Measurements from ENCODE around the gene HPS4. TPM values are rescaled to one million over a fixed set of nuclear protein-coding genes. Genes with fewer than 3 reads are reported as not detected.

HPS4 gene
- total RNA-seq, 1 donor, result 38.5 TPM

GRCh38 chr22:26452236-26453016 is 31.2 kb downstream of the HPS4 start:
- no peak for TF ChIP-seq CTCF (IDR thresholded peaks at IDR 0.05; ENCODE audit: insufficient read depth, low read length)
- H3K4me3 ChIP-seq (ENCODE audit: low read depth, low read length), result no peak overlapping the region
- DNase-seq (ENCODE audit: low read depth), result no peak

GRCh38 chr22:26450453-26451185 is 33.0 kb downstream of the HPS4 start:
- H3K4me3 ChIP-seq (ENCODE audit: low read depth, low read length), result no peak overlapping the region
- TF ChIP-seq CTCF (IDR thresholded peaks at IDR 0.05; ENCODE audit: insufficient read depth, low read length), result no peak
- no peak for DNase-seq (ENCODE audit: low read depth)

GRCh38 chr22:26448941-26449340 is 34.6 kb downstream of the HPS4 start:
- no peak overlapping the region for H3K4me3 ChIP-seq (ENCODE audit: low read depth, low read length)
- no peak for TF ChIP-seq CTCF (IDR thresholded peaks at IDR 0.05; ENCODE audit: insufficient read depth, low read length)
- no peak for DNase-seq (ENCODE audit: low read depth)

DNA sequence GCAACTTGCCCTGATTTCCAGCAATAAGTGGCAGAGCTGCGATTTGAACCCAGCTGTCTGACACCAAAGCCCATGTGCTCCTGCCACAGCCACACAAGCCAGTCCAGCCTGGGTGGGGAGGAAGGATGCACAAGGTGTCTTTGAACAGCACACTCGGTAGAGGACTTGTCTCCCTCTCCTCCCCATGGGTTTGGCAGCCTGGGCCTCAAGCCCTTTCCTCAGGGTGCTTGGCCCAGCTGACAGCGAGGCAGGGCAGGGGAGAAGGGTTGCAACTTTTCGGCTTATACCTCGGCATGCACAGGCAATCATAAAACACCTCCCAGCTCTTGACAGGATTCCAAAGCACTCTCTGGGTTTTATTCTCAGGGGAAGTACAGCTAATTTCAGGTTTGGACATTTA is 35.2 kb downstream of the HPS4 start:
- TF ChIP-seq CTCF (IDR thresholded peaks at IDR 0.05; ENCODE audit: insufficient read depth, low read length), result no peak
- H3K4me3 ChIP-seq (ENCODE audit: low read depth, low read length), result no peak overlapping the region
- DNase-seq (ENCODE audit: low read depth), result no peak

DNA sequence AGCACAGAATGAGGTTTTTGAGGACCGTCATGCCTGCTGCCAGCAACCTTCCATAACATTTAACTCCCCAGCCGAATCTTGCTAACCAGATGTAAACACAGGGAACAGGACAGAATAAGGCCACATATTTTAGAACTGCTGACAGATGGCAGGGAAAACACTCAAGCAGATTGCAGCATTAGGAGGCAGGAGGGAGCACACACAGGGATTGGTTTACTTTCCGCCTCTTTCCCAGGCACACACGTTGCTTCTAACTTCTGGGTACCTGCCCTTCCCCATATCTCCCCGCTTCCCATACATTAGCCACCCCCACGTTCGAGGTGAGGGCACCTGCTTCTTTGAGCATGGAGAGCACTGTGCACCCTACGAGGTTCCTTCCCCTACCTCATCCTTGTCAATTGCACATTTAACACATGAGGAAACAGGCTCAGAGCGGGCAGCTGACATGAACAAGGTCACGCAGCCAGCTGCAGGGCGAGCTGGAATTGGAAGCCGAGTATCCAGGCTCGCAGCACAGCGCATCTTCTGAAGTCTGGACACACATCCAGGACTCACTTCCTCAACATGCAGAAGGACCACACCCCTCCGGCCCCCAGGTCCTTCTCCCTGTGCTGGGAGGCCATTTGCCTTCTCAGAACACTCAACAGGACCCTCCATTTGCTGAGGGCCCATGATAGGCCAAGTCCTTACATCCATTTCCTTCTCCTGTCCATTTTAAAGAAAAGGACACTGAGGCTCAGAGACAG is 35.8 kb downstream of the HPS4 start:
- DNase-seq (ENCODE audit: low read depth), result no peak
- no peak for TF ChIP-seq CTCF (IDR thresholded peaks at IDR 0.05; ENCODE audit: insufficient read depth, low read length)

GRCh38 chr22:26446808-26447515 is 36.6 kb downstream of the HPS4 start:
- DNase-seq (ENCODE audit: low read depth), result no peak
- TF ChIP-seq CTCF (IDR thresholded peaks at IDR 0.05; ENCODE audit: insufficient read depth, low read length), result no peak
- no peak overlapping the region for H3K4me3 ChIP-seq (ENCODE audit: low read depth, low read length)

More for the DNA sequence above, 35.8 kb downstream of the HPS4 start:
- H3K4me3 ChIP-seq (ENCODE audit: low read depth, low read length), result no peak overlapping the region
